Body of pancreas (tissue), 4 donors: Measurements from ENCODE around the gene COL28A1. TPM values are rescaled to one million over a fixed set of nuclear protein-coding genes. Genes with fewer than 3 reads are reported as not detected.

ENCODE experiments used
- ATAC-seq: fragments of 150-250 bp; one replicate; pipeline ENCODE4 v1.9.1; 2016
- DNase-seq, 4 donors: peaks; one replicate each; pipeline ENCODE4 v3.0.0-alpha.2; 2019
- H3K27ac ChIP-seq, 4 donors: fragments of 200-600 bp; sonication (generic); 1 replicate in 3 of 4; 2 replicates in 1 of 4; pipeline versions ENCODE4 v1.5.1 to v1.6.1; 2016 to 2019; ENCODE audit warnings: mild to moderate bottlenecking in 1 of 4, mixed read lengths in 1 of 4, moderate library complexity in 1 of 4
- H3K27me3 ChIP-seq, 2 donors: fragments of 200-600 bp; sonication (generic); one replicate each; pipeline ENCODE4 v1.6.0; 2016; ENCODE audit warnings: mild to moderate bottlenecking in 1 of 2
- H3K36me3 ChIP-seq, 2 donors: fragments of 200-600 bp; sonication (generic); replicated peaks in 1 of 2; 2 replicates each; pipeline ENCODE4 v1.5.1; 2016; ENCODE audit warnings: low read depth in 2 of 2; ENCODE audit not compliant: insufficient read depth in 1 of 2
- H3K4me1 ChIP-seq: fragments of 200-600 bp; sonication (generic); one replicate; pipeline ENCODE4 v1.6.0; 2016
- H3K4me3 ChIP-seq, 2 donors: fragments of 200-600 bp; sonication (generic); 1 replicate in 1 of 2; 2 replicates in 1 of 2; pipeline ENCODE4 v1.5.1; 2016 to 2019
- H3K9me3 ChIP-seq, 3 donors: fragments of 200-600 bp; sonication (generic); 1 replicate in 2 of 3; 2 replicates in 1 of 3; pipeline ENCODE4 v1.5.1; 2016
- POLR2A ChIP-seq, 3 donors: fragments of 450-650 bp; IDR thresholded peaks; one replicate each; pipeline ENCODE4 v1.6.1; 2016; ENCODE audit warnings: antibody characterized with exemption in 3 of 3, mild to moderate bottlenecking in 2 of 3
- WGBS, 2 donors: methylation state at CpG; one replicate each; pipeline ENCODE4 v1.1.5; 2017; 5-methylcytosine and 5-hydroxymethylcytosine counted together
- intact Hi-C: fragments of 100-400 bp; cut with DNase I; formaldehyde crosslinking; loops from one replicate; pipeline ENCODE4 v1.15.1; 2023
- total RNA-seq, 2 donors: library from RNA; depleted of rRNA; stranded (reverse); fragments of >200 nt; gene quantifications; one replicate each; pipeline ENCODE4 v1.1.0, GENCODE V29; 2016
- TF ChIP-seq, protein P1 (sequence below), 7 experiments: fragments of 450-650 bp in 4 of 7; fragments of 200-600 bp in 3 of 7; sonication (generic) in 3 of 7; IDR thresholded peaks; one replicate each; pipeline ENCODE4 v1.5.1; 2016 to 2019; ENCODE audit warnings: antibody characterized with exemption in 7 of 7

COL28A1 gene
- total RNA-seq, 2 donors from 2014 or later = 13.8 to 16.9 TPM

- intact Hi-C loops = no loop called here
- ATAC-seq = no peak
- Histone ChIP-seq H3K9me3 (no peaks in the 10 kb centered on the region), H3K4me3 (no peak overlapping the region), H3K4me1 (no peaks in the 10 kb centered on the region), H3K36me3 (no peaks in the 10 kb centered on the region), H3K27me3 (no peaks in the 10 kb centered on the region), H3K27ac (no peak overlapping the region)
- TF ChIP-seq, protein P1, sequence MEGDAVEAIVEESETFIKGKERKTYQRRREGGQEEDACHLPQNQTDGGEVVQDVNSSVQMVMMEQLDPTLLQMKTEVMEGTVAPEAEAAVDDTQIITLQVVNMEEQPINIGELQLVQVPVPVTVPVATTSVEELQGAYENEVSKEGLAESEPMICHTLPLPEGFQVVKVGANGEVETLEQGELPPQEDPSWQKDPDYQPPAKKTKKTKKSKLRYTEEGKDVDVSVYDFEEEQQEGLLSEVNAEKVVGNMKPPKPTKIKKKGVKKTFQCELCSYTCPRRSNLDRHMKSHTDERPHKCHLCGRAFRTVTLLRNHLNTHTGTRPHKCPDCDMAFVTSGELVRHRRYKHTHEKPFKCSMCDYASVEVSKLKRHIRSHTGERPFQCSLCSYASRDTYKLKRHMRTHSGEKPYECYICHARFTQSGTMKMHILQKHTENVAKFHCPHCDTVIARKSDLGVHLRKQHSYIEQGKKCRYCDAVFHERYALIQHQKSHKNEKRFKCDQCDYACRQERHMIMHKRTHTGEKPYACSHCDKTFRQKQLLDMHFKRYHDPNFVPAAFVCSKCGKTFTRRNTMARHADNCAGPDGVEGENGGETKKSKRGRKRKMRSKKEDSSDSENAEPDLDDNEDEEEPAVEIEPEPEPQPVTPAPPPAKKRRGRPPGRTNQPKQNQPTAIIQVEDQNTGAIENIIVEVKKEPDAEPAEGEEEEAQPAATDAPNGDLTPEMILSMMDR (IDR thresholded peaks at IDR 0.05) = no peak
- TF ChIP-seq POLR2A (IDR thresholded peaks at IDR 0.05) = no peak
- no peak for DNase-seq
- 94% methylated on average over 1 of the region's 1 CpG for WGBS, 2 donors
Measured at GRCh38 chr7:7435978-7436377, 99.7 kb downstream of the COL28A1 start.

- no peaks in the 10 kb centered on the region for H3K36me3 ChIP-seq
- H3K4me3 ChIP-seq = no peak overlapping the region
- DNase-seq (no peak), ATAC-seq (no peak)
- WGBS, 2 donors = 77 to 78% methylated on average over 3 of the region's 3 CpGs
- no peak for TF ChIP-seq POLR2A (IDR thresholded peaks at IDR 0.05)
- TF ChIP-seq, protein P1 (IDR thresholded peaks at IDR 0.05) = no peak
- no peaks in the 10 kb centered on the region for H3K9me3 ChIP-seq
- no peak overlapping the region for H3K27ac ChIP-seq
- no peaks in the 10 kb centered on the region for H3K4me1 ChIP-seq
- intact Hi-C loops = no loop called here
- H3K27me3 ChIP-seq = no peaks in the 10 kb centered on the region
Measured at GRCh38 chr7:7434329-7434728, 101.3 kb downstream of the COL28A1 start.

- ATAC-seq = no peak
Measured at GRCh38 chr7:7433811-7434210, 101.9 kb downstream of the COL28A1 start.

DNA sequence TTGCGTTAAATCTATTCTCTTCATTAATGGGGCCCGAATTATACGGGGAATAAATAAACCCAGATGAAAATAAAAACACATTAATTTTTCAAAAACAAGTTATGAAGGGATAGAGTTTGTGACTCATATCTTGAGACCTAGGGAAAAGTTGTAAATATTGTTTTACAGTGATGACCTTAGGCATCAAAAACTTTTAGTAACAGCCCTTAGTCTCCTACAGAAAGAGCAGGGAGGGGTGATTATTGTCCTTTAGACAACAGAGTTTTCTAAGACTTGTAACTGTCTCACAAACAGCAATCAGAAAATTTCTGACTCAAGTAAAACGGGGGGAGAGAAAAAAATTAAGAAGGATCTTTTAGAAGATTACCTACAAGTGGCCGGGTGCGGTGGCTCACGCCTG lies 102.7 kb downstream of the COL28A1 start:
- no peak overlapping the region for H3K4me3 ChIP-seq
- H3K27ac ChIP-seq = no peak overlapping the region
- TF ChIP-seq POLR2A (IDR thresholded peaks at IDR 0.05) = no peak
- TF ChIP-seq, protein P1 (IDR thresholded peaks at IDR 0.05) = no peak
- DNase-seq (no peak), ATAC-seq (no peak)
- no peaks in the 10 kb centered on the region for H3K27me3 ChIP-seq
- 92 to 96% methylated on average over 7 of the region's 7 CpGs for WGBS, 2 donors
- intact Hi-C loops = no loop called here
- no peaks in the 10 kb centered on the region for H3K4me1 ChIP-seq
- H3K36me3 ChIP-seq = no peaks in the 10 kb centered on the region
- no peaks in the 10 kb centered on the region for H3K9me3 ChIP-seq

More at GRCh38 chr7:7433811-7434210, 101.9 kb downstream of the COL28A1 start:
- no peaks in the 10 kb centered on the region for H3K4me1 ChIP-seq
- H3K4me3 ChIP-seq = no peak overlapping the region
- intact Hi-C loops = no loop called here
- H3K27me3 ChIP-seq = no peaks in the 10 kb centered on the region
- no peak for DNase-seq
- H3K27ac ChIP-seq = no peak overlapping the region
- TF ChIP-seq, protein P1 (IDR thresholded peaks at IDR 0.05) = no peak
- no peak for TF ChIP-seq POLR2A (IDR thresholded peaks at IDR 0.05)
- H3K36me3 ChIP-seq = no peaks in the 10 kb centered on the region
- 70 to 84% methylated on average over 1 of the region's 1 CpG for WGBS, 2 donors
- H3K9me3 ChIP-seq = no peaks in the 10 kb centered on the region

DNA sequence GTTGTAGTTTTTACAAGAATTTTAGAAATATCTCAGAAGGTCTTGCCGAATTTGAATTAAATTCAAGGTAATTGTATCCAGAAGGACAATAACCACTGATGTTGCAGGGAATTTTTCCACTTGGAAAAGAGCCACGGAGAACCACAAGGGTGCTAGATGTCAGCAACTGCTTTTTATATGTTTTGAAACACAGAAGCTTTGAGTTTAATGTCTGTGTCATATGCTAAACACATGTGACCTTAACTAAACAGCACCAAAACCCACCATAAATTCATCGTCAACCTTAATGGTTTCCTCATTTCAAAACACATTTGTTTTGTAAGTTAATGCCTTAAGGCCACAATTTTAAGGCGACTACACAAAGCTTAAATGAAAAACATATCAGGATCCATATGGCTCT lies 106.9 kb downstream of the COL28A1 start:
- H3K27me3 ChIP-seq = no peaks in the 10 kb centered on the region
- H3K4me1 ChIP-seq = no peaks in the 10 kb centered on the region
- 73 to 78% methylated on average over 4 of the region's 4 CpGs for WGBS, 2 donors
- ATAC-seq (no peak), DNase-seq (no peak)
- TF ChIP-seq POLR2A (IDR thresholded peaks at IDR 0.05) = no peak
- TF ChIP-seq, protein P1 (IDR thresholded peaks at IDR 0.05) = no peak
- no peak overlapping the region for H3K27ac ChIP-seq
- H3K36me3 ChIP-seq = no peaks in the 10 kb centered on the region
- H3K9me3 ChIP-seq = no peaks in the 10 kb centered on the region
- H3K4me3 ChIP-seq = no peak overlapping the region
- intact Hi-C loops = no loop called here
